GM23248 (cell line): ENCODE data around the gene TUBG2. TPM values are rescaled to one million over a fixed set of nuclear protein-coding genes. Genes with fewer than 3 reads are reported as not detected.
"Not testable (repeated sequence)": the region's sequence is repeated elsewhere in the genome, so short reads cannot be mapped to it uniquely, and the experiment has no call there.

ENCODE experiments used
- DNase-seq: peaks from one replicate; pipeline ENCODE4 v3.0.0-alpha.2; 2015
- H2AFZ ChIP-seq: fragments of 200-600 bp; sonication (generic); 2 replicates; pipeline ENCODE4 v1.6.1; 2016; ENCODE audit warnings: antibody characterized with exemption
- H3F3A ChIP-seq: fragments of 200-600 bp; sonication (generic); 2 replicates; pipeline ENCODE4 v1.6.1; 2016; ENCODE audit warnings: mild to moderate bottlenecking, antibody characterized with exemption, mixed run types; ENCODE audit not compliant: insufficient read depth
- H3K27ac ChIP-seq: fragments of 200-600 bp; sonication (generic); 2 replicates; pipeline ENCODE4 v1.5.1; 2016; ENCODE audit warnings: mild to moderate bottlenecking
- H3K27me3 ChIP-seq: fragments of 200-600 bp; sonication (generic); replicated peaks from 2 replicates; pipeline ENCODE4 v1.6.1; 2016; ENCODE audit warnings: mild to moderate bottlenecking; ENCODE audit not compliant: insufficient read depth
- H3K36me3 ChIP-seq: fragments of 200-600 bp; sonication (generic); 2 replicates; pipeline ENCODE4 v1.6.1; 2016; ENCODE audit warnings: low read depth, mild to moderate bottlenecking
- H3K4me1 ChIP-seq: fragments of 200-600 bp; sonication (generic); 2 replicates; pipeline ENCODE4 v1.6.1; 2016; ENCODE audit warnings: mild to moderate bottlenecking; ENCODE audit not compliant: insufficient read depth
- H3K4me2 ChIP-seq: fragments of 200-600 bp; sonication (generic); one replicate; pipeline ENCODE4 v1.6.1; 2016; ENCODE audit warnings: mild to moderate bottlenecking; ENCODE audit not compliant: unreplicated experiment
- H3K4me3 ChIP-seq: fragments of 200-600 bp; sonication (generic); 2 replicates; pipeline ENCODE4 v1.5.1; 2016; ENCODE audit warnings: mild to moderate bottlenecking
- H3K79me2 ChIP-seq: fragments of 200-600 bp; sonication (generic); 2 replicates; pipeline ENCODE4 v1.6.1; 2016; ENCODE audit warnings: mild to moderate bottlenecking; ENCODE audit not compliant: insufficient read depth
- H3K9ac ChIP-seq: fragments of 200-600 bp; sonication (generic); 2 replicates; pipeline ENCODE4 v1.6.1; 2016; ENCODE audit warnings: mild to moderate bottlenecking
- H3K9me2 ChIP-seq: fragments of 200-600 bp; sonication (generic); 2 replicates; pipeline ENCODE4 v1.6.1; 2016; ENCODE audit warnings: mixed run types, mild to moderate bottlenecking, moderate library complexity; ENCODE audit not compliant: insufficient read depth
- H3K9me3 ChIP-seq: fragments of 200-600 bp; sonication (generic); one replicate; pipeline ENCODE4 v1.6.1; 2017; ENCODE audit warnings: low read depth
- H4K20me1 ChIP-seq: fragments of 200-600 bp; sonication (generic); 2 replicates; pipeline ENCODE4 v1.6.0; 2016; ENCODE audit not compliant: insufficient read depth
- EZH2 ChIP-seq: fragments of 200-600 bp; sonication (generic); IDR thresholded peaks from 2 replicates; pipeline ENCODE4 v1.6.1; 2018; ENCODE audit warnings: antibody characterized with exemption, mild to moderate bottlenecking; ENCODE audit not compliant: insufficient read depth, poor library complexity, severe bottlenecking
- EZH2phosphoT487 ChIP-seq: fragments of 200-600 bp; sonication (generic); IDR thresholded peaks from 2 replicates; pipeline ENCODE4 v1.6.1; 2018; ENCODE audit warnings: antibody characterized with exemption, moderate library complexity, mild to moderate bottlenecking, low read depth; ENCODE audit not compliant: insufficient read depth
- WGBS, 2 experiments: methylation state at CpG; one replicate each; pipeline ENCODE4 v1.1.6; 2015 to 2017; ENCODE audit warnings: low lambda C conversion rate in 2 of 2, low coverage in 1 of 2; ENCODE audit errors: missing lambda C conversion rate in 2 of 2; 5-methylcytosine and 5-hydroxymethylcytosine counted together
- in situ Hi-C: fragments of 300-500 bp; cut with MboI; formaldehyde crosslinking; loops from 2 replicates; pipeline ENCODE4 v1.15.0; 2020
- polyA plus RNA-seq: library from polyadenylated mRNA; unstranded; fragments of >200 nt; fragmentation: Nextera tagmentation; extraction: Ambion mirVana; gene quantifications from 2 replicates; pipeline ENCODE4 v1.2.1, GENCODE V29; 2016
- total RNA-seq: library from RNA; depleted of rRNA; stranded (reverse); fragments of >200 nt; shearing (Covaris generic); gene quantifications from 2 replicates; pipeline ENCODE4 v1.2.3, GENCODE V29; 2014

TUBG2 gene
- total and polyA plus RNA-seq, 2 experiments from 2014 or later: 14.4 to 30.9 TPM

GRCh38 chr17:42623732-42624596, 35.1 kb upstream of the TUBG2 start:
- H3K79me2 ChIP-seq: no peaks in the 10 kb centered on the region
- H2AFZ ChIP-seq: no peak overlapping the region
- no peak overlapping the region for H3K9ac ChIP-seq
- H3K4me2 ChIP-seq: no peak overlapping the region
- TF ChIP-seq EZH2 (no peak), EZH2phosphoT487 (no peak)
- H3K36me3 ChIP-seq: no peaks in the 10 kb centered on the region
- H3K4me1 ChIP-seq: no peaks in the 10 kb centered on the region
- in situ Hi-C loops: no loop called here
- H3K27me3 ChIP-seq: no peaks in the 10 kb centered on the region
- no peak overlapping the region for H3K27ac ChIP-seq
- WGBS, 2 experiments: 85 to 88% methylated on average over 7 of the region's 7 CpGs
- DNase-seq: no peak
- no peaks in the 10 kb centered on the region for H3K9me2 ChIP-seq
- H4K20me1 ChIP-seq: no peaks in the 10 kb centered on the region
- no peaks in the 10 kb centered on the region for H3K9me3 ChIP-seq
- H3K4me3 ChIP-seq: no peak overlapping the region
- no peaks in the 10 kb centered on the region for H3F3A ChIP-seq

DNA sequence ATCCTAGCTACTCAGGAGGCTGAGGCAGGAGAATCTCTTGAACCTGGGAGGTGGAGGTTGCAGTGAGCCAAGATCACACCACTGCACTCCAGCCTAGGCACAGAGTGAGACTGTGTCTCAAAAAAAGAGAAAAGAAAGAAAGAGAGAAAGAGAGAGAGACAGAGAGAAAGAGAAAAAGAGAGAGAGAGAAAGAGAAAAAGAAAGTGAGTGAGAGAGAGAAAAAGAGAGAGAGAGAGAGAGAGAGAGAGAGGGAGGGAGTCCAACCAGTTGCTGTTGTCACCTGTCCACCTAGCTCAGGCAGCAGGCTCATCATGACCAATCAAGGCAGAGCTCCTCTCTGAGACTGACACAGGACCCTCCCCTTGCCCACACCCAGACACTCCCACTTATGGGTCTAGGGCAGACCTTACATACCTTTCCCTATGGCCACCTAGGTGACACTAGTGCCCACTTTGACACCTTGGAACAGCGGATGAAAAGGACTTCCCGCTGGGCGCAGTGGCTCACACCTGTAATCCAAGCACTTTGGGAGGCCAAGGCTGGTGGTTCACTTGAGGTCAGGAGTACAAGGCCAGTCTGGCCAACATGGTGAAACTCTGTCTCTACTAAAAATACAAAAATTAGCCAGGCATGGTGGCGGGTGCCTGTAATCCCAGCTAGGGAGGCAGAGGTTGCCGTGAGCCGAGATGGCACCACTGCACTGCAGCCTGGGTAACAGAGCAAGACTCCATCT, 31.9 kb upstream of the TUBG2 start:
- H3K4me1 ChIP-seq, H3K79me2 ChIP-seq, H3K27ac ChIP-seq, H2AFZ ChIP-seq, H3K9ac ChIP-seq, H3K4me2 ChIP-seq, H3K4me3 ChIP-seq, H3K36me3 ChIP-seq, H3K9me2 ChIP-seq, in situ Hi-C loops, H3K9me3 ChIP-seq, H3K27me3 ChIP-seq, DNase-seq, H4K20me1 ChIP-seq, H3F3A ChIP-seq: not testable (repeated sequence)
- WGBS, 2 experiments: 78 to 83% methylated on average over 4 to 6 of the region's 6 CpGs

GRCh38 chr17:42629411-42630009, 29.6 kb upstream of the TUBG2 start:
- H3K9me3 ChIP-seq: no peaks in the 10 kb centered on the region
- 67 to 72% methylated on average over 3 of the region's 3 CpGs for WGBS, 2 experiments
- H3K27ac ChIP-seq: no peak overlapping the region
- no peaks in the 10 kb centered on the region for H3F3A ChIP-seq
- in situ Hi-C loops: no loop called here
- TF ChIP-seq EZH2 (no peak), EZH2phosphoT487 (no peak)
- H3K4me3 ChIP-seq: no peak overlapping the region
- H3K79me2 ChIP-seq: no peaks in the 10 kb centered on the region
- H3K4me1 ChIP-seq: no peaks in the 10 kb centered on the region
- H4K20me1 ChIP-seq: no peaks in the 10 kb centered on the region
- no peak for DNase-seq
- H3K4me2 ChIP-seq: no peak overlapping the region
- H3K36me3 ChIP-seq: no peaks in the 10 kb centered on the region
- H3K9ac ChIP-seq: no peak overlapping the region
- H3K27me3 ChIP-seq: no peaks in the 10 kb centered on the region
- H2AFZ ChIP-seq: no peak overlapping the region
- H3K9me2 ChIP-seq: no peaks in the 10 kb centered on the region

GRCh38 chr17:42632949-42633444, 26.1 kb upstream of the TUBG2 start:
- Histone ChIP-seq H3K4me1 (no peaks in the 10 kb centered on the region), H3K27ac (no peak overlapping the region), H3K36me3 (no peaks in the 10 kb centered on the region), H3K4me3 (no peak overlapping the region), H3F3A (no peaks in the 10 kb centered on the region), H3K4me2 (no peak overlapping the region), H2AFZ (no peak overlapping the region), H3K27me3 (no peaks in the 10 kb centered on the region), H3K79me2 (no peaks in the 10 kb centered on the region), H4K20me1 (no peaks in the 10 kb centered on the region), H3K9me3 (no peaks in the 10 kb centered on the region), H3K9ac (no peak overlapping the region), H3K9me2 (no peaks in the 10 kb centered on the region)
- DNase-seq: no peak
- 84 to 87% methylated on average over 9 of the region's 9 CpGs for WGBS, 2 experiments
- TF ChIP-seq EZH2phosphoT487 (no peak), EZH2 (no peak)
- in situ Hi-C loops: no loop called here
